CD14-positive monocyte (primary cell): ENCODE results near the gene RETREG3. TPM values are rescaled to one million over a fixed set of nuclear protein-coding genes. Genes with fewer than 3 reads are reported as not detected.

ENCODE experiments used
- DNase-seq, 3 donors: peaks; one replicate each; pipeline ENCODE4 v3.0.0-alpha.2; 2011 to 2022
- H2AFZ ChIP-seq: 2 replicates; pipeline ENCODE4 v1.6.0; 2012; ENCODE audit warnings: mild to moderate bottlenecking, low read depth, low read length, inconsistent platforms; ENCODE audit not compliant: insufficient read depth, poor library complexity, severe bottlenecking
- H3K27ac ChIP-seq, 2 donors: 1 replicate in 1 of 2; 2 replicates in 1 of 2; pipeline ENCODE4 v1.5.1; 2012 to 2013; ENCODE audit warnings: low read length in 2 of 2, control low read depth in 1 of 2, inconsistent platforms in 1 of 2, low read depth in 1 of 2, mild to moderate bottlenecking in 1 of 2
- H3K27me3 ChIP-seq, 2 donors: one replicate each; pipeline versions ENCODE4 v1.6.0 to v1.6.1; 2011 to 2013; ENCODE audit warnings: low read length in 2 of 2; ENCODE audit not compliant: control insufficient read depth in 2 of 2, insufficient read depth in 2 of 2
- H3K36me3 ChIP-seq, 2 donors: replicated peaks in 1 of 2; 1 replicate in 1 of 2; 2 replicates in 1 of 2; pipeline versions ENCODE4 v1.5.1 to v1.6.1; 2012 to 2013; ENCODE audit warnings: low read length in 2 of 2, control low read depth in 1 of 2, inconsistent platforms in 1 of 2, mild to moderate bottlenecking in 1 of 2; ENCODE audit not compliant: insufficient read depth in 2 of 2, control insufficient read depth in 1 of 2
- H3K4me1 ChIP-seq, 2 donors: 1 replicate in 1 of 2; 2 replicates in 1 of 2; pipeline versions ENCODE4 v1.5.1 to v1.6.1; 2012 to 2013; ENCODE audit warnings: low read length in 2 of 2, control low read depth in 1 of 2, inconsistent platforms in 1 of 2, mild to moderate bottlenecking in 1 of 2, moderate library complexity in 1 of 2; ENCODE audit not compliant: insufficient read depth in 2 of 2, control insufficient read depth in 1 of 2
- H3K4me2 ChIP-seq: replicated peaks from 2 replicates; pipeline ENCODE3; 2012; ENCODE audit warnings: low read length, moderate library complexity, mild to moderate bottlenecking; ENCODE audit not compliant: poor library complexity, severe bottlenecking; ENCODE audit errors: extremely low read depth
- H3K4me3 ChIP-seq, 3 experiments: fragments of 200-600 bp in 1 of 3; sonication (generic) in 1 of 3; replicated peaks in 1 of 3; 1 replicate in 2 of 3; 2 replicates in 1 of 3; pipeline ENCODE4 v1.5.1; 2011 to 2013; ENCODE audit warnings: low read length in 3 of 3, mild to moderate bottlenecking in 3 of 3, control low read depth in 2 of 3, low read depth in 2 of 3, inconsistent platforms in 1 of 3, moderate library complexity in 1 of 3
- H3K79me2 ChIP-seq: 2 replicates; pipeline ENCODE4 v1.6.0; 2012; ENCODE audit warnings: mild to moderate bottlenecking, control low read depth, inconsistent platforms, low read length, moderate library complexity; ENCODE audit not compliant: insufficient read depth
- H3K9ac ChIP-seq: 2 replicates; pipeline ENCODE4 v1.6.0; 2017; ENCODE audit warnings: low read length, mild to moderate bottlenecking; ENCODE audit not compliant: insufficient read depth, poor library complexity, severe bottlenecking
- H3K9me3 ChIP-seq, 2 donors: replicated peaks in 1 of 2; 1 replicate in 1 of 2; 2 replicates in 1 of 2; pipeline versions ENCODE4 v1.5.1 to v1.6.1; 2012 to 2013; ENCODE audit warnings: low read length in 2 of 2, control low read depth in 1 of 2; ENCODE audit not compliant: control insufficient read depth in 1 of 2, insufficient read depth in 1 of 2
- H4K20me1 ChIP-seq: 2 replicates; pipeline ENCODE4 v1.6.0; 2012; ENCODE audit warnings: mild to moderate bottlenecking, low read length, control low read depth, moderate library complexity; ENCODE audit not compliant: insufficient read depth
- H3K27ac Mint-ChIP-seq, 7 donors: one replicate each; pipeline ENCODE4 v1.8.0; 2020; ENCODE audit warnings: mild to moderate bottlenecking in 7 of 7, mixed read lengths in 7 of 7, moderate library complexity in 6 of 7, inconsistent platforms in 2 of 7
- H3K27me3 Mint-ChIP-seq, 3 donors: one replicate each; pipeline ENCODE4 v1.8.0; 2021 to 2022; ENCODE audit warnings: low read depth in 3 of 3, mild to moderate bottlenecking in 3 of 3, mixed read lengths in 3 of 3, moderate library complexity in 3 of 3, inconsistent platforms in 1 of 3
- H3K36me3 Mint-ChIP-seq, 2 donors: one replicate each; pipeline ENCODE4 v1.8.0; 2020; ENCODE audit warnings: mixed read lengths in 2 of 2, inconsistent platforms in 1 of 2, mild to moderate bottlenecking in 1 of 2
- H3K4me1 Mint-ChIP-seq: one replicate; pipeline ENCODE4 v1.8.0; 2020; ENCODE audit warnings: mild to moderate bottlenecking, mixed read lengths
- H3K4me3 Mint-ChIP-seq, 2 donors: one replicate each; pipeline ENCODE4 v1.8.0; 2020; ENCODE audit warnings: mild to moderate bottlenecking in 2 of 2, mixed read lengths in 2 of 2, moderate library complexity in 1 of 2
- H3K9me3 Mint-ChIP-seq, 7 donors: one replicate each; pipeline ENCODE4 v1.8.0; 2020 to 2022; ENCODE audit warnings: mixed read lengths in 7 of 7, mild to moderate bottlenecking in 6 of 7, moderate library complexity in 6 of 7, inconsistent platforms in 2 of 7
- CTCF ChIP-seq: fragments of 200-600 bp; IDR thresholded peaks from one replicate; pipeline ENCODE4 v1.8.0; 2022; ENCODE audit warnings: antibody characterized with exemption, mild to moderate bottlenecking
- WGBS: methylation state at CpG from one replicate; pipeline ENCODE4 v1.1.5; 2013; ENCODE audit warnings: missing lambda C conversion rate; ENCODE audit not compliant: insufficient coverage; 5-methylcytosine and 5-hydroxymethylcytosine counted together
- intact Hi-C, 2 donors: fragments of 100-400 bp; cut with micrococcal nuclease; formaldehyde crosslinking; loops; one replicate each; pipeline versions ENCODE4 v1.15.0 to v1.15.1; 2023
- polyA plus RNA-seq, 3 donors: library from polyadenylated mRNA; depleted of rRNA in 1 of 3; unstranded in 2 of 3; stranded (reverse) in 1 of 3; fragments of 300-500 nt in 2 of 3; fragments of >200 nt in 1 of 3; fragmentation: Illumina TruSeq in 2 of 3; gene quantifications; 1 replicate in 2 of 3; 2 replicates in 1 of 3; pipeline ENCODE4 v1.2.3, GENCODE V29; 2012 to 2021

RETREG3 gene
- polyA plus RNA-seq, 3 donors, result 34.0 to 69.9 (median 69.9) TPM

- no peaks in the 10 kb centered on the region for H3K9me3 ChIP-seq
- DNase-seq, result no peak
- no peak overlapping the region for H3K27ac ChIP-seq
- intact Hi-C loops, result no loop called here
- peaks cover 13% of the 10 kb centered on the region for H3K4me1 Mint-ChIP-seq
- TF ChIP-seq CTCF, result no peak
- H4K20me1 ChIP-seq, result no peaks in the 10 kb centered on the region
- H3K4me3 ChIP-seq, result no peak overlapping the region
- H2AFZ ChIP-seq, result no peak overlapping the region
- H3K36me3 Mint-ChIP-seq, result no peaks in the 10 kb centered on the region
- H3K4me1 ChIP-seq, result peaks cover 6 to 8% of the 10 kb centered on the region in 2 donors
- no peak overlapping the region for H3K4me3 Mint-ChIP-seq
- no CpG with 5 or more reads among the region's 4 CpGs for WGBS
- peaks cover 2 to 19% of the 10 kb centered on the region in 2 donors for H3K27me3 ChIP-seq
- H3K36me3 ChIP-seq, result no peaks in the 10 kb centered on the region
- H3K27me3 Mint-ChIP-seq, result peaks cover 31 to 37% (median 31%) of the 10 kb centered on the region in 3 donors
- no peaks in the 10 kb centered on the region for H3K79me2 ChIP-seq
- H3K4me2 ChIP-seq, result no peak overlapping the region
- no peak overlapping the region for H3K9ac ChIP-seq
- H3K27ac Mint-ChIP-seq, result no peak overlapping the region
- H3K9me3 Mint-ChIP-seq, result peaks cover 0 to 2% (median 0%) of the 10 kb centered on the region in 7 donors
Measured at GRCh38 chr17:42651392-42651791, 42.2 kb upstream of the RETREG3 start.

DNA sequence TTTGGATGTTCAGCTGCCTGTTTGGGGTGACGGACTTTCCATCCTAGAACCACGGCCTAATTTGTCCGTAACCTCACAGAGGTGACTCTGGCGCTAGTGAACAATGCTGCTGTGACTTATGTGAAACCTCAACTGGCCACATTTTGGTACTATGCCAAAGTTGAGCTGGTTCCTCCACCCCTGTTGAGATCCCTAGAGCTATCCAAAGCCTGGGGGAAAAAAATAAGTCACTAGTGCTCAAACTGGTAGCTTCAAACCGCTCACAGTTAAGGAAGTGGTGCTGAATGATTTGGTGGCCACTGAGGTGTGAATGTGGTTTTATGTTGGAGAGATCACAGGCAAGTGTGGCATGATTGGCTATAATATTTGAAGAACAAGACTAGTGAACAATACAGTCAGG, 38.6 kb upstream of the RETREG3 start:
- Histone ChIP-seq H3K4me2 (no peak overlapping the region), H3K4me1 (no peaks in the 10 kb centered on the region), H3K36me3 (no peaks in the 10 kb centered on the region), H3K27me3 (no peaks in the 10 kb centered on the region), H3K27ac (no peak overlapping the region), H3K9me3 (no peaks in the 10 kb centered on the region), H2AFZ (no peak overlapping the region), H4K20me1 (no peaks in the 10 kb centered on the region), H3K79me2 (no peaks in the 10 kb centered on the region), H3K9ac (no peak overlapping the region), H3K4me3 (no peak overlapping the region)
- peaks cover 9 to 13% (median 13%) of the 10 kb centered on the region in 3 donors for H3K27me3 Mint-ChIP-seq
- no peak overlapping the region for H3K27ac Mint-ChIP-seq
- no peak overlapping the region for H3K4me3 Mint-ChIP-seq
- 73% methylated on average over 5 of the region's 5 CpGs for WGBS
- no peaks in the 10 kb centered on the region for H3K36me3 Mint-ChIP-seq
- peaks cover 3% of the 10 kb centered on the region for H3K4me1 Mint-ChIP-seq
- no peak for DNase-seq
- no peak for TF ChIP-seq CTCF
- intact Hi-C loops, result no loop called here
- no peaks in the 10 kb centered on the region for H3K9me3 Mint-ChIP-seq
